Endothelial cell of umbilical vein (primary cell): ENCODE data around the gene NMT1. TPM values are rescaled to one million over a fixed set of nuclear protein-coding genes. Genes with fewer than 3 reads are reported as not detected.

ENCODE experiments used
- BruUV-seq: library from RNA; stranded (reverse); fragments of 400-500 nt; replicated peaks from 2 replicates; lab custom pipeline; 2021; lab: Mats Ljungman, UMichigan
- CTCF ChIA-PET: fragments of 300-600, 350-600 bp; sonication (Branson Sonifier 250); formaldehyde crosslinking; loops from one replicate; lab custom pipeline; 2021; ENCODE audit warnings: antibody characterized with exemption, inconsistent platforms; lab: Charles Lee
- POLR2A ChIA-PET: fragments of 300-600, 350-600 bp; sonication (Branson Sonifier 250); formaldehyde crosslinking; loops from one replicate; lab custom pipeline; 2021; ENCODE audit warnings: antibody characterized with exemption, inconsistent platforms; lab: Charles Lee
- DNase-seq: peaks from one replicate; pipeline ENCODE4 v3.0.0-alpha.2; 2011; ENCODE audit warnings: low read depth, low spot score
- FAIRE-seq: peaks from 2 replicates; lab custom pipeline; 2011; peaks lifted over from hg19 to GRCh38; lab: Jason Lieb, UNC
- H2AFZ ChIP-seq: 2 replicates; pipeline ENCODE4 v1.6.0; 2012; ENCODE audit warnings: low read depth, low read length, control low read depth, inconsistent platforms
- H3K27ac ChIP-seq: 2 replicates; pipeline ENCODE4 v1.5.1; 2011; ENCODE audit warnings: low read depth, mild to moderate bottlenecking, control low read depth, low read length, moderate library complexity; ENCODE audit not compliant: insufficient read depth
- H3K27me3 ChIP-seq, 2 experiments: 2 replicates each; pipeline versions ENCODE4 v1.6.0 to v1.6.1; 2011; ENCODE audit warnings: low read length in 2 of 2, mixed read lengths in 1 of 2; ENCODE audit not compliant: control insufficient read depth in 2 of 2, insufficient read depth in 2 of 2
- H3K36me3 ChIP-seq, 2 experiments: 2 replicates in 1 of 2; 3 replicates in 1 of 2; pipeline ENCODE4 v1.5.1; 2011; ENCODE audit warnings: low read length in 2 of 2, mild to moderate bottlenecking in 1 of 2, moderate library complexity in 1 of 2; ENCODE audit not compliant: control insufficient read depth in 2 of 2, insufficient read depth in 2 of 2; ENCODE audit errors: extremely low read depth in 1 of 2
- H3K4me1 ChIP-seq: 3 replicates; pipeline ENCODE4 v1.5.1; 2011; ENCODE audit warnings: mild to moderate bottlenecking, low read length; ENCODE audit not compliant: control insufficient read depth, insufficient read depth; ENCODE audit errors: extremely low read depth
- H3K4me2 ChIP-seq: 2 replicates; pipeline ENCODE4 v1.6.1; 2011; ENCODE audit warnings: low read length, control low read depth, mixed read lengths; ENCODE audit not compliant: insufficient read depth
- H3K4me3 ChIP-seq, 3 experiments: fragments of 200-600 bp in 1 of 3; sonication (generic), shearing (Covaris generic) in 1 of 3; replicated peaks in 1 of 3; 2 replicates each; pipeline ENCODE4 v1.5.1; 2011 to 2016; ENCODE audit warnings: control low read depth in 3 of 3, low read length in 3 of 3, mild to moderate bottlenecking in 2 of 3, inconsistent platforms in 1 of 3, low read depth in 1 of 3, moderate library complexity in 1 of 3; ENCODE audit not compliant: insufficient read depth in 1 of 3
- H3K79me2 ChIP-seq: 2 replicates; pipeline ENCODE4 v1.6.0; 2012; ENCODE audit warnings: low read length, inconsistent platforms; ENCODE audit not compliant: control insufficient read depth, insufficient read depth
- H3K9ac ChIP-seq: replicated peaks from 2 replicates; pipeline ENCODE3; 2011; ENCODE audit warnings: low read length, control low read depth; ENCODE audit not compliant: insufficient read depth; ENCODE audit errors: extremely low read depth
- H3K9me1 ChIP-seq: replicated peaks from 3 replicates; pipeline ENCODE4 v1.6.0; 2011; ENCODE audit warnings: mild to moderate bottlenecking, low read length; ENCODE audit not compliant: control insufficient read depth, insufficient read depth; ENCODE audit errors: extremely low read depth
- H3K9me3 ChIP-seq: replicated peaks from 2 replicates; pipeline ENCODE4 v1.5.1; 2012; ENCODE audit warnings: low read length, inconsistent platforms; ENCODE audit not compliant: control insufficient read depth, insufficient read depth
- H4K20me1 ChIP-seq: replicated peaks from 2 replicates; pipeline ENCODE3; 2011; ENCODE audit warnings: mild to moderate bottlenecking, low read length; ENCODE audit not compliant: control insufficient read depth, insufficient read depth; ENCODE audit errors: extremely low read depth
- EZH2 ChIP-seq: IDR thresholded peaks from 2 replicates; pipeline ENCODE4 v1.6.1; 2012; ENCODE audit warnings: borderline replicate concordance, low read depth, mild to moderate bottlenecking, moderate library complexity, low read length, inconsistent platforms; ENCODE audit not compliant: severe bottlenecking
- FOS ChIP-seq: IDR thresholded peaks from 2 replicates; pipeline ENCODE4 v1.6.1; 2011; ENCODE audit warnings: mild to moderate bottlenecking, low read length, moderate library complexity, borderline replicate concordance; ENCODE audit not compliant: insufficient read depth
- GATA2 ChIP-seq: IDR thresholded peaks from 2 replicates; pipeline ENCODE4 v1.7.0; 2011; ENCODE audit warnings: low read depth, mild to moderate bottlenecking, moderate library complexity, mixed read lengths, low read length; ENCODE audit not compliant: insufficient read length, insufficient read depth
- JUN ChIP-seq: IDR thresholded peaks from 2 replicates; pipeline ENCODE4 v1.6.1; 2011; ENCODE audit warnings: borderline replicate concordance, low read depth; ENCODE audit not compliant: insufficient read length, insufficient read depth
- MYC ChIP-seq: IDR thresholded peaks from one replicate; pipeline ENCODE4 v1.6.1; 2011; ENCODE audit warnings: mild to moderate bottlenecking, low read depth, low read length
- POLR2A ChIP-seq: IDR thresholded peaks from 2 replicates; pipeline ENCODE4 v1.6.1; 2012; ENCODE audit warnings: low read depth, mild to moderate bottlenecking, control low read depth, low read length
- POLR2AphosphoS5 ChIP-seq: IDR thresholded peaks from 2 replicates; pipeline ENCODE4 v1.6.1; 2012; ENCODE audit warnings: low read depth, mild to moderate bottlenecking, control low read depth, low read length, moderate library complexity; ENCODE audit not compliant: insufficient read depth
- dilution Hi-C: fragments of 300-500 bp; cut with MboI; formaldehyde crosslinking; loops from one replicate; pipeline ENCODE4 v1.15.0; 2019; ENCODE audit warnings: low sequenced_read_pairs; ENCODE audit not compliant: extremely low pct_ligation_motif_present
- intact Hi-C: fragments of 100-400 bp; cut with micrococcal nuclease; formaldehyde crosslinking; loops from one replicate; pipeline ENCODE4 v1.10.0; 2022
- polyA plus RNA-seq, 4 experiments: library from polyadenylated mRNA; depleted of rRNA in 3 of 4; stranded (reverse) in 3 of 4; unstranded in 1 of 4; fragments of >200 nt; gene quantifications; 2 replicates each; pipeline versions ENCODE4 v1.2.1 to v1.2.3, GENCODE V29; 2011 to 2012; ENCODE audit warnings: missing spikeins in 1 of 4
- total RNA-seq: library from RNA; stranded (reverse); gene quantifications from 2 replicates; pipeline ENCODE4 v1.2.3, GENCODE V29; 2021
- TF ChIP-seq, protein P1 (sequence below), 2 donors: IDR thresholded peaks; 1 replicate in 1 of 2; 2 replicates in 1 of 2; pipeline ENCODE4 v1.5.1; 2011; ENCODE audit warnings: low read length in 2 of 2, mild to moderate bottlenecking in 2 of 2, moderate library complexity in 2 of 2, control low read depth in 1 of 2, inconsistent platforms in 1 of 2, low read depth in 1 of 2; ENCODE audit not compliant: insufficient read depth in 1 of 2; ENCODE audit errors: extremely low read depth in 1 of 2
- TF ChIP-seq, protein P2 (sequence below): IDR thresholded peaks from 2 replicates; pipeline ENCODE4 v1.6.1; 2011; ENCODE audit not compliant: insufficient read depth, insufficient read length

Gene NMT1
- total and polyA plus RNA-seq, 2 donors (not counting 3 experiments of a cell fraction or from before 2014, with no cell fraction given): 37.6 to 135 TPM

DNA sequence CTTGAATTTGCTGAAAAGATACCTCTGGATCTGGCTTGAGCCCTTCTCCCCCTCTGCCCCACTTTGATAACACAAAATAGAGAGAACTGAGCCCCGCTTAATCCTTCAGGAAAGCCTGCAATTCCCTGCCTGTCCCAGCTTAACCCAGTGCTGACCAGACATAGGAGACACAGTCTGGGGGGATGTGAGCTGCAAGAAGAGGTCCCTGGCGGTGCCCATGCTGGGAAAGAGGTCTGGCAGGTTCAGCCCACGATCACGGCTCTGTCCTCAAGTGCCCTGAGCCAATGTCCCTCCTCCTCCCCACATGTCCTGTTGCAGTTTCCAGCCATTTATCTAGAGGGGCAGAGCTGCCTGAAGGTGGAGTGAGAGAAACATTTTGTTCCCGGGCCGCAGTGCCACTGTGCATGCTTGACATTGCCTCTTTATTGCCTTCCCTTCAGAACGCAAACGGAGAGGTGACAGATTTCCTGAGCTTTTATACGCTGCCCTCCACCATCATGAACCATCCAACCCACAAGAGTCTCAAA is 42.2 kb downstream of the NMT1 start:
- peaks cover 36 to 65% of the 10 kb centered on the region in 2 experiments for H3K36me3 ChIP-seq
- CTCF ChIA-PET: interaction anchor here (2.0 to 4.3 kb wide), 2 partner anchors 14 to 32 kb away, joined by 6 to 26 read pairs; partner anchors contain the start of gene ACBD4
- H3K27ac ChIP-seq: no peak overlapping the region
- TF ChIP-seq POLR2A (no peak), MYC (no peak), POLR2AphosphoS5 (no peak), GATA2 (no peak)
- TF ChIP-seq, protein P1, sequence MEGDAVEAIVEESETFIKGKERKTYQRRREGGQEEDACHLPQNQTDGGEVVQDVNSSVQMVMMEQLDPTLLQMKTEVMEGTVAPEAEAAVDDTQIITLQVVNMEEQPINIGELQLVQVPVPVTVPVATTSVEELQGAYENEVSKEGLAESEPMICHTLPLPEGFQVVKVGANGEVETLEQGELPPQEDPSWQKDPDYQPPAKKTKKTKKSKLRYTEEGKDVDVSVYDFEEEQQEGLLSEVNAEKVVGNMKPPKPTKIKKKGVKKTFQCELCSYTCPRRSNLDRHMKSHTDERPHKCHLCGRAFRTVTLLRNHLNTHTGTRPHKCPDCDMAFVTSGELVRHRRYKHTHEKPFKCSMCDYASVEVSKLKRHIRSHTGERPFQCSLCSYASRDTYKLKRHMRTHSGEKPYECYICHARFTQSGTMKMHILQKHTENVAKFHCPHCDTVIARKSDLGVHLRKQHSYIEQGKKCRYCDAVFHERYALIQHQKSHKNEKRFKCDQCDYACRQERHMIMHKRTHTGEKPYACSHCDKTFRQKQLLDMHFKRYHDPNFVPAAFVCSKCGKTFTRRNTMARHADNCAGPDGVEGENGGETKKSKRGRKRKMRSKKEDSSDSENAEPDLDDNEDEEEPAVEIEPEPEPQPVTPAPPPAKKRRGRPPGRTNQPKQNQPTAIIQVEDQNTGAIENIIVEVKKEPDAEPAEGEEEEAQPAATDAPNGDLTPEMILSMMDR (IDR thresholded peaks at IDR 0.05; ENCODE audit: extremely low read depth in 1 of 2, insufficient read depth in 1 of 2, low read depth in 1 of 2, low read length in 2 of 2): no peak
- BruUV-seq: no TSS peak
- no peak overlapping the region for H3K9ac ChIP-seq
- no peaks in the 10 kb centered on the region for H3K4me1 ChIP-seq
- H4K20me1 ChIP-seq: no peaks in the 10 kb centered on the region
- intact Hi-C loops (no loop called here), dilution Hi-C loops (no loop called here)
- FAIRE-seq (no peak), DNase-seq (no peak)
- POLR2A ChIA-PET: no interaction called here
- no peaks in the 10 kb centered on the region for H3K9me1 ChIP-seq
- no peak overlapping the region for H2AFZ ChIP-seq
- no peaks in the 10 kb centered on the region for H3K79me2 ChIP-seq
- H3K9me3 ChIP-seq: no peaks in the 10 kb centered on the region
- no peak overlapping the region for H3K4me3 ChIP-seq
- H3K4me2 ChIP-seq: no peak overlapping the region
- no peaks in the 10 kb centered on the region for H3K27me3 ChIP-seq

DNA sequence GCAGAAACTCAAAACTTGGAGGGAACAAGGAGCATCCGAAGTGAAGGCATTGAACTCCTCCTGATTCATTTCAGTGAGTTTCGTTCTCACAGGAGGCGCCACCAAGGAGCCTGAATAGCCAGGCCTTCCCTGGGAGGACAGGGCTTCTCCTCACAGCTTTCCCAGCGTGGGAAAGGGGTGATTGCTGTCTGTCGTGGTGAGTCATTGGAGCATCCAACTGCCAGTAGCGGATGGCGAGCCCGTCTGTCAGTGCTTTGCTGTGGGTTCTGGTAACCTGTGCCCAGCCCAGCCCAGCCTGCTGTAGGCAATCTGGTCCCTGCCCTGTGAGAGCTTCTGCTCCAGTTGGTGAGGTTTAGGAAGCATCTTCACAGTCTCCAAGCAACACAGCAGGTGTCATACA is 42.9 kb downstream of the NMT1 start:
- Histone ChIP-seq H3K4me3 (no peak overlapping the region), H3K36me3 (peaks cover 37 to 63% of the 10 kb centered on the region in 2 experiments), H3K9me3 (no peaks in the 10 kb centered on the region), H3K79me2 (no peaks in the 10 kb centered on the region), H3K27me3 (no peaks in the 10 kb centered on the region), H3K9ac (no peak overlapping the region), H3K4me2 (no peak overlapping the region), H3K27ac (no peak overlapping the region), H3K4me1 (no peaks in the 10 kb centered on the region), H2AFZ (no peak overlapping the region), H3K9me1 (no peaks in the 10 kb centered on the region), H4K20me1 (no peaks in the 10 kb centered on the region)
- FAIRE-seq (no peak), DNase-seq (no peak)
- ChIA-PET CTCF (interaction anchor here (1.5 to 4.3 kb wide), 4 partner anchors 13 to 184 kb away, joined by 3 to 26 read pairs (median 6); partner anchors contain the start of gene ACBD4), POLR2A (no interaction called here)
- intact Hi-C loops (no loop called here), dilution Hi-C loops (no loop called here)
- BruUV-seq: no TSS peak
- no peak for TF ChIP-seq EZH2
- no peak for TF ChIP-seq MYC
- no peak for TF ChIP-seq POLR2AphosphoS5
- no peak for TF ChIP-seq JUN
- TF ChIP-seq, protein P2, sequence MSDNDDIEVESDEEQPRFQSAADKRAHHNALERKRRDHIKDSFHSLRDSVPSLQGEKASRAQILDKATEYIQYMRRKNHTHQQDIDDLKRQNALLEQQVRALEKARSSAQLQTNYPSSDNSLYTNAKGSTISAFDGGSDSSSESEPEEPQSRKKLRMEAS: no peak
- TF ChIP-seq POLR2A: no peak
- TF ChIP-seq GATA2: no peak
- no peak for TF ChIP-seq FOS
- TF ChIP-seq, protein P1 (IDR thresholded peaks at IDR 0.05; ENCODE audit: extremely low read depth in 1 of 2, insufficient read depth in 1 of 2, low read depth in 1 of 2, low read length in 2 of 2): no peak
